Stimulated activated CD4-positive, alpha-beta T cell treated with anti-CD3 and anti-CD28 coated beads, Interleukin-1b, Interleukin-23, amount 100 ng/mL, for 1 hour (primary cell): Measurements from ENCODE around the gene IFI27.

ENCODE experiments used
- DNase-seq, 2 donors: peaks; one replicate each; pipeline ENCODE4 v3.0.0-alpha.2; 2020; ENCODE audit warnings: low read depth in 2 of 2

The IFI27 gene

GRCh38 chr14:94102768-94103482 lies 7.6 kb upstream of the IFI27 start:
- DNase-seq, result no peak

GRCh38 chr14:94103554-94104150 lies 6.9 kb upstream of the IFI27 start:
- no peak for DNase-seq

GRCh38 chr14:94104731-94105130 lies 5.8 kb upstream of the IFI27 start:
- DNase-seq, result no peak

- no peak for DNase-seq
Observed at GRCh38 chr14:94109915-94110250, 653 bp upstream of the IFI27 start.

- no peak for DNase-seq
Observed at GRCh38 chr14:94111276-94112095, 950 bp downstream of the IFI27 start.

GRCh38 chr14:94112513-94113063 lies 2.1 kb downstream of the IFI27 start:
- DNase-seq, result no peak

GRCh38 chr14:94113073-94113472 lies 2.5 kb downstream of the IFI27 start:
- DNase-seq, result no peak

- DNase-seq, result no peak
Observed at GRCh38 chr14:94113490-94113889, 3.0 kb downstream of the IFI27 start.

- DNase-seq, result no peak
Observed at GRCh38 chr14:94113908-94114588, 3.5 kb downstream of the IFI27 start.

- DNase-seq, result no peak
Observed at GRCh38 chr14:94114589-94115057, 4.1 kb downstream of the IFI27 start.

GRCh38 chr14:94115058-94115591 lies 4.6 kb downstream of the IFI27 start:
- DNase-seq, result no peak

GRCh38 chr14:94115631-94116030 lies 5.1 kb downstream of the IFI27 start:
- no peak for DNase-seq

- DNase-seq, result no peak
Observed at GRCh38 chr14:94116701-94117100, 6.2 kb downstream of the IFI27 start.

- DNase-seq, result no peak
Observed at GRCh38 chr14:94117856-94118255, 7.3 kb downstream of the IFI27 start.

GRCh38 chr14:94119071-94119470 lies 8.5 kb downstream of the IFI27 start:
- no peak for DNase-seq

- no peak for DNase-seq
Observed at GRCh38 chr14:94120667-94121340, 10.3 kb downstream of the IFI27 start.

- no peak for DNase-seq
Observed at GRCh38 chr14:94121485-94121884, 10.9 kb downstream of the IFI27 start.

- no peak for DNase-seq
Observed at GRCh38 chr14:94122438-94122837, 11.9 kb downstream of the IFI27 start.

- no peak for DNase-seq
Observed at GRCh38 chr14:94123296-94123695, 12.8 kb downstream of the IFI27 start.

GRCh38 chr14:94123868-94124267 lies 13.3 kb downstream of the IFI27 start:
- no peak for DNase-seq
